Stimulated activated CD4-positive, alpha-beta T cell treated with anti-CD3 and anti-CD28 coated beads, Interleukin-12 subunit alpha, Interleukin-12 subunit beta, amount 100 ng/mL, for 48 hours (primary cell): ENCODE results near the gene TRIM29.

ENCODE experiments used
- DNase-seq, 3 donors: peaks; one replicate each; pipeline ENCODE4 v3.0.0-alpha.2; 2020; ENCODE audit warnings: low read depth in 2 of 3, low spot score in 1 of 3

Gene TRIM29

GRCh38 chr11:120064341-120064740 lies 73.6 kb downstream of the TRIM29 start:
- DNase-seq, result no peak

- no peak for DNase-seq
Observed at GRCh38 chr11:120063686-120064340, 74.1 kb downstream of the TRIM29 start.

- no peak for DNase-seq
Observed at GRCh38 chr11:120062561-120062930, 75.4 kb downstream of the TRIM29 start.

GRCh38 chr11:120061761-120062560 lies 76.0 kb downstream of the TRIM29 start:
- DNase-seq, result no peak
